HFFc6 (cell line): ENCODE results near the gene NUP153. TPM values are rescaled to one million over a fixed set of nuclear protein-coding genes. Genes with fewer than 3 reads are reported as not detected.
"Not testable (repeated sequence)": the region's sequence is repeated elsewhere in the genome, so short reads cannot be mapped to it uniquely, and the experiment has no call there.

Source experiments
- DNase-seq: peaks from one replicate; pipeline ENCODE4 v3.0.0-alpha.2; 2018
- H3K27ac Mint-ChIP-seq: 2 replicates; pipeline ENCODE4 v1.8.0; 2020; ENCODE audit warnings: mild to moderate bottlenecking, mixed read lengths
- H3K27me3 Mint-ChIP-seq: 2 replicates; pipeline ENCODE4 v1.8.0; 2021; ENCODE audit warnings: mild to moderate bottlenecking, moderate library complexity, mixed read lengths; ENCODE audit not compliant: insufficient read depth
- H3K36me3 Mint-ChIP-seq: 2 replicates; pipeline ENCODE4 v1.8.0; 2021; ENCODE audit warnings: low read depth, mixed read lengths
- H3K4me1 Mint-ChIP-seq: 2 replicates; pipeline ENCODE4 v1.8.0; 2020; ENCODE audit warnings: low read depth, mixed read lengths
- H3K4me3 Mint-ChIP-seq: 2 replicates; pipeline ENCODE4 v1.8.0; 2020; ENCODE audit warnings: mild to moderate bottlenecking, moderate library complexity, mixed read lengths
- H3K9me3 Mint-ChIP-seq: 2 replicates; pipeline ENCODE4 v1.8.0; 2020; ENCODE audit warnings: mild to moderate bottlenecking, mixed read lengths
- total RNA-seq, 6 experiments: library from RNA; stranded (reverse); fragmentation: NEBNext Ultra II Directional; extraction: Animal tissue kit (Norgen Biotek cat#: 25700); gene quantifications; 2 replicates in 1 of 6; 3 replicates in 5 of 6; pipeline ENCODE4 v1.2.3, GENCODE V29; 2021
- TF ChIP-seq, protein P1 (sequence below): fragments of 200-600 bp; sonication (generic); IDR thresholded peaks from 2 replicates; pipeline ENCODE4 v1.5.0; 2021; ENCODE audit warnings: antibody characterized with exemption, mild to moderate bottlenecking

NUP153 gene
- total RNA-seq, 6 experiments from 2014 or later = 32.9 to 42.0 (median 37.1) TPM

DNA sequence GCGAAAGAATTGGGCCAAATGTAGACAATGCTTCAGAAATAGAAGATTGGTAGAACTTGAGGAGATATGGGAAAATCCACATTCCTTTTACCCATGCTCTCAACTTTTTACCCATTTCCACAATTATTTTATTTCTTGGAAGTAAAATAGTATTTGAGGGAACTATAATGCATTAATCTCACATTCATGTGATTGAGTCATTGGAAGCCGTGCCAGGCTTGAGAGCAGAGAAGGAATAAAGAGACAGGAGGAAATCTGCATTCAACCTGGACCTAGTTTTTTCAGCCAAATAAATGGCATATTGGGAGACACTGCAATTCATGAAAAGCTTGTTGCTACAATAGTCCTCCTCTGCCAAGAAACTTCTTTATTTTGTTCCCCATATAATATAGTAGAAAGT, 2.8 kb upstream of the NUP153 start:
- H3K27me3 Mint-ChIP-seq = no peaks in the 10 kb centered on the region; the same call in 1 of the 2 replicates
- H3K4me3 Mint-ChIP-seq = no peak overlapping the region
- no peak for DNase-seq
- peaks cover under 1% of the 10 kb centered on the region; the same call in 1 of the 2 replicates for H3K36me3 Mint-ChIP-seq
- H3K9me3 Mint-ChIP-seq = no peaks in the 10 kb centered on the region
- TF ChIP-seq, protein P1, sequence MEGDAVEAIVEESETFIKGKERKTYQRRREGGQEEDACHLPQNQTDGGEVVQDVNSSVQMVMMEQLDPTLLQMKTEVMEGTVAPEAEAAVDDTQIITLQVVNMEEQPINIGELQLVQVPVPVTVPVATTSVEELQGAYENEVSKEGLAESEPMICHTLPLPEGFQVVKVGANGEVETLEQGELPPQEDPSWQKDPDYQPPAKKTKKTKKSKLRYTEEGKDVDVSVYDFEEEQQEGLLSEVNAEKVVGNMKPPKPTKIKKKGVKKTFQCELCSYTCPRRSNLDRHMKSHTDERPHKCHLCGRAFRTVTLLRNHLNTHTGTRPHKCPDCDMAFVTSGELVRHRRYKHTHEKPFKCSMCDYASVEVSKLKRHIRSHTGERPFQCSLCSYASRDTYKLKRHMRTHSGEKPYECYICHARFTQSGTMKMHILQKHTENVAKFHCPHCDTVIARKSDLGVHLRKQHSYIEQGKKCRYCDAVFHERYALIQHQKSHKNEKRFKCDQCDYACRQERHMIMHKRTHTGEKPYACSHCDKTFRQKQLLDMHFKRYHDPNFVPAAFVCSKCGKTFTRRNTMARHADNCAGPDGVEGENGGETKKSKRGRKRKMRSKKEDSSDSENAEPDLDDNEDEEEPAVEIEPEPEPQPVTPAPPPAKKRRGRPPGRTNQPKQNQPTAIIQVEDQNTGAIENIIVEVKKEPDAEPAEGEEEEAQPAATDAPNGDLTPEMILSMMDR = no peak
- peak overlapping the region; percentile 19; the same call in 1 of the 2 replicates for H3K27ac Mint-ChIP-seq
- peaks cover 50% of the 10 kb centered on the region for H3K4me1 Mint-ChIP-seq

- H3K36me3 Mint-ChIP-seq, H3K4me3 Mint-ChIP-seq, DNase-seq, H3K27me3 Mint-ChIP-seq, H3K27ac Mint-ChIP-seq, H3K9me3 Mint-ChIP-seq: not testable (repeated sequence)
- H3K4me1 Mint-ChIP-seq = peaks cover 57% of the 10 kb centered on the region
These were observed 1.3 kb upstream of the NUP153 start for GRCh38 chr6:17708035-17708434.

- Mint-ChIP-seq H3K4me3 (peak overlapping the region; percentile 94), H3K4me1 (peaks cover 55% of the 10 kb centered on the region), H3K9me3 (no peaks in the 10 kb centered on the region), H3K27ac (peak overlapping the region; percentile 96), H3K27me3 (no peaks in the 10 kb centered on the region; the same call in 1 of the 2 replicates), H3K36me3 (peaks cover 4% of the 10 kb centered on the region; the same call in 1 of the 2 replicates)
- no peak for DNase-seq
- TF ChIP-seq, protein P1 = no peak
These were observed 586 bp upstream of the NUP153 start for GRCh38 chr6:17707371-17707651.

DNA sequence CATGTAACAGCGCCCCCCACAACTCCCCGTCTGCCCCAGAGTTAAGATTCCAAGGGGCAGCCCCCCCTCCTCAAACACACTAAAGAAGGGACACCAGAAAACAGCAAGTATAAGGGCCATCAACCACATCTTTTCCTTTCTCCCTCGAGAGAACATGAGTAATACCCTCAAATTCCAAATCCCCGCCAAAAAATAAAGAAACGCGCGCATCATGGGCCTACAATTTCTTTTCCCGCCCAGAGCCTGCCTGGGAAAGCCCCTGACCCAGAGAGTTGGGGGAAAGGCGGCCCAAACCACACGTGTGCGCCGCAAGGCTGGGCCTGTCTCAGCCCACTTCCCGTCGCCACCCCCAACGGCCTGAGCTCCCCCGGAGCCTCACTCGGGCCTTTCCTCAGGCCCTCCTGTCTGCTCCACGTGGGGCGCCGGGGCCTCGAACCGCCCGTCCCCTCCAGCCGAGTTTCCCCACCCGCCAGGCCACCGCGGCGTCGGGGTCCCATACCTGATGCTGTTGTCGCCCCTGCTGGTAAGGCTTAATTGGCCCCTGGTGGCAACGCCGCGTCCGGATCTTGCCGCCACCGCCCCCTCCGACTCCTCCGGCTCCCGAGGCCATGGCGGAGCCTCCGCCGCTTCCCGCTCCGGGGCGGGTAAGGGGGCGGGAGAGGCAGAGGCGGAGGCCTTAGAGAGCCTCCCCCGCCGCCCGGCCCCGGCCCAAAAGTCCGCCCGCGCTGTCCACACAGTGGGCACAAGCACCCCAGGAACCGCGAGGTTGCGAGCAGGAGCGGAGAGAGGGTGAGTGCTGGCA, 746 bp downstream of the NUP153 start:
- H3K27me3 Mint-ChIP-seq = no peaks in the 10 kb centered on the region; the same call in 1 of the 2 replicates
- TF ChIP-seq, protein P1 = peak; percentile 31; the same call in 1 of the 2 replicates
- H3K9me3 Mint-ChIP-seq = no peaks in the 10 kb centered on the region
- peak overlapping the region; percentile 94 for H3K4me3 Mint-ChIP-seq
- H3K4me1 Mint-ChIP-seq = peaks cover 58% of the 10 kb centered on the region
- peak overlapping the region; percentile 96 for H3K27ac Mint-ChIP-seq
- peaks cover 4% of the 10 kb centered on the region; the same call in 1 of the 2 replicates for H3K36me3 Mint-ChIP-seq
- DNase-seq = peak; percentile 32

DNA sequence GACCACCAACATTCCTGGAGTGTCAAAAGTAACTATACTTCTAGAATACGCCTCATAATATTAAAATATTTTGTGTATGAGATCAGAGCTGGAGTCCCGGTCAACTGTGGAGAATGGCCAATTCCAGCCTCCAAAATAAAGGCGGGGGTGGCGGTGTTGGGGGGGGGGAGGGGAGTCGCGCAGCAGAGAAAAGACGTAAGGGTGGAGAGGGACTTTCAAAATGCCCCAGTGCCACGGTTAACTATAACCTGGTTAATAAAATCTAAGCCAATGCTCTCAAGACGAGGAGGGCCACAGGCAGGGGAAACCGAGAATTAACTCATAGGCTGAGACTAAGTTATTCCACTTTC, 1.3 kb downstream of the NUP153 start:
- Mint-ChIP-seq H3K9me3 (no peaks in the 10 kb centered on the region), H3K4me1 (peaks cover 56% of the 10 kb centered on the region), H3K4me3 (peak overlapping the region; percentile 94), H3K27ac (peak overlapping the region; percentile 96), H3K27me3 (no peaks in the 10 kb centered on the region; the same call in 1 of the 2 replicates), H3K36me3 (peaks cover 4% of the 10 kb centered on the region; the same call in 1 of the 2 replicates)
- peak; percentile 64 for DNase-seq
- TF ChIP-seq, protein P1 = no peak

- Mint-ChIP-seq H3K27me3 (no peaks in the 10 kb centered on the region; the same call in 1 of the 2 replicates), H3K4me1 (peaks cover 46% of the 10 kb centered on the region), H3K9me3 (no peaks in the 10 kb centered on the region), H3K4me3 (peak overlapping the region; percentile 64), H3K36me3 (peaks cover 4% of the 10 kb centered on the region; the same call in 1 of the 2 replicates), H3K27ac (peak overlapping the region; percentile 89)
- TF ChIP-seq, protein P1 = no peak
- DNase-seq = peak; percentile 80
These were observed 3.5 kb downstream of the NUP153 start for GRCh38 chr6:17703256-17703694.
